ENCODE data around the gene IARS2. TPM values are rescaled to one million over a fixed set of nuclear protein-coding genes. Genes with fewer than 3 reads are reported as not detected.
A peak's percentile ranks its signal among the peaks of the same experiment; 100 is the strongest.

The IARS2 gene
- total RNA-seq, 4 donors from 2014 or later, result 54.8 to 87.7 (median 75.4) TPM

GRCh38 chr1:220186752-220187151 lies 92.8 kb downstream of the IARS2 start:
- Histone ChIP-seq H3K4me1 (no peaks in the 10 kb centered on the region), H3K36me3 (peaks cover 16 to 82% (median 58%) of the 10 kb centered on the region in 4 donors), H3K4me3 (no peak overlapping the region), H3K9me3 (no peaks in the 10 kb centered on the region), H3K27me3 (no peaks in the 10 kb centered on the region), H3K27ac (replicated peaks in 1 of 4) (no peak overlapping the region)
- intact Hi-C loops (cut with DNase I), result no loop called here
- 85% methylated on average over 2 of the region's 2 CpGs for WGBS
- TF ChIP-seq EP300 (IDR thresholded peaks at IDR 0.05) (no peak), CTCF (IDR thresholded peaks at IDR 0.05) (no peak)
- no peak for DNase-seq (ENCODE audit: extremely low spot score)

- intact Hi-C loops (cut with DNase I), result no loop called here
Measured at GRCh38 chr1:220188538-220188937, 94.6 kb downstream of the IARS2 start.

GRCh38 chr1:220189750-220190347 lies 95.9 kb downstream of the IARS2 start:
- intact Hi-C loops (cut with DNase I), result loop anchor here (10.0 kb wide), 1 partner anchor 175 kb away; no protein-coding TSS in a partner anchor
- H3K36me3 ChIP-seq, result peaks cover 30 to 94% (median 69%) of the 10 kb centered on the region in 4 donors

More at GRCh38 chr1:220188538-220188937, 94.6 kb downstream of the IARS2 start:
- TF ChIP-seq POLR2A (IDR thresholded peaks at IDR 0.05; ENCODE audit: low read depth), result no peak
- TF ChIP-seq EP300 (IDR thresholded peaks at IDR 0.05), result no peak
- TF ChIP-seq CTCF (IDR thresholded peaks at IDR 0.05), result no peak
- TF ChIP-seq POLR2AphosphoS5 (IDR thresholded peaks at IDR 0.05), result no peak
- no peaks in the 10 kb centered on the region for H3K9me3 ChIP-seq
- no peak overlapping the region for H3K4me3 ChIP-seq
- H3K27me3 ChIP-seq, result no peaks in the 10 kb centered on the region
- H3K27ac ChIP-seq (replicated peaks in 1 of 4), result no peak overlapping the region
- H3K4me1 ChIP-seq, result no peaks in the 10 kb centered on the region
- peaks cover 22 to 89% (median 62%) of the 10 kb centered on the region in 4 donors for H3K36me3 ChIP-seq
- DNase-seq (ENCODE audit: extremely low spot score), result no peak
- 86% methylated on average over 2 of the region's 2 CpGs for WGBS

GRCh38 chr1:220195701-220196100 lies 101.8 kb downstream of the IARS2 start:
- no peak overlapping the region for H3K27ac ChIP-seq (replicated peaks in 1 of 4)
- intact Hi-C loops (cut with DNase I), result loop anchor here (10.0 kb wide), 1 partner anchor 181 kb away; no protein-coding TSS in a partner anchor
- no peaks in the 10 kb centered on the region for H3K27me3 ChIP-seq
- no peak overlapping the region for H3K4me3 ChIP-seq
- DNase-seq (ENCODE audit: extremely low spot score), result no peak
- no peaks in the 10 kb centered on the region for H3K4me1 ChIP-seq
- peaks cover 33 to 97% (median 62%) of the 10 kb centered on the region in 4 donors for H3K36me3 ChIP-seq
- no peaks in the 10 kb centered on the region for H3K9me3 ChIP-seq
- TF ChIP-seq POLR2A (IDR thresholded peaks at IDR 0.05; ENCODE audit: low read depth) (no peak), POLR2AphosphoS5 (IDR thresholded peaks at IDR 0.05) (no peak), CTCF (IDR thresholded peaks at IDR 0.05) (no peak), EP300 (IDR thresholded peaks at IDR 0.05) (no peak)

More at GRCh38 chr1:220189750-220190347, 95.9 kb downstream of the IARS2 start:
- Histone ChIP-seq H3K27ac (replicated peaks in 1 of 4) (no peak overlapping the region), H3K4me3 (no peak overlapping the region), H3K27me3 (no peaks in the 10 kb centered on the region), H3K9me3 (no peaks in the 10 kb centered on the region), H3K4me1 (no peaks in the 10 kb centered on the region)
- TF ChIP-seq CTCF (IDR thresholded peaks at IDR 0.05), result peak in 2 of 3 experiments; percentile 12 to 43
- no peak for TF ChIP-seq POLR2AphosphoS5 (IDR thresholded peaks at IDR 0.05)
- no peak for DNase-seq (ENCODE audit: extremely low spot score)
- WGBS, result 94% methylated on average over 1 of the region's 1 CpG

Small RNA genes within 50 kb of the gene (small RNA-seq; reads per million reads assigned to genes)
- gene MIR194-1 (0 to 0.93 (median 0.58) reads per million in 3 donors), gene MIR215 (1.0 to 8.9 (median 6.2) reads per million in 3 donors)

Other genes starting within 250 kb of the IARS2 start
- not detected for gene SLC30A10, start 165.6 kb upstream of the IARS2 start, total RNA-seq
- 10 to 100 TPM; 30.3 to 46.1 (median 40.9) TPM for gene EPRS1, start 47.6 kb upstream of the IARS2 start, total RNA-seq
- gene BPNT1, start 4.3 kb upstream of the IARS2 start, total RNA-seq, result 10 to 100 TPM; 11.2 to 14.3 (median 12.6) TPM
- 10 to 100 TPM; 19.8 to 23.0 (median 21.2) TPM for gene RAB3GAP2, start 178.3 kb downstream of the IARS2 start, total RNA-seq